ENCODE results near the gene ATP2C2. TPM values are rescaled to one million over a fixed set of nuclear protein-coding genes. Genes with fewer than 3 reads are reported as not detected.

ATP2C2 gene
- total RNA-seq, 1 experiment from 2014 or later: 4.0 TPM

DNA sequence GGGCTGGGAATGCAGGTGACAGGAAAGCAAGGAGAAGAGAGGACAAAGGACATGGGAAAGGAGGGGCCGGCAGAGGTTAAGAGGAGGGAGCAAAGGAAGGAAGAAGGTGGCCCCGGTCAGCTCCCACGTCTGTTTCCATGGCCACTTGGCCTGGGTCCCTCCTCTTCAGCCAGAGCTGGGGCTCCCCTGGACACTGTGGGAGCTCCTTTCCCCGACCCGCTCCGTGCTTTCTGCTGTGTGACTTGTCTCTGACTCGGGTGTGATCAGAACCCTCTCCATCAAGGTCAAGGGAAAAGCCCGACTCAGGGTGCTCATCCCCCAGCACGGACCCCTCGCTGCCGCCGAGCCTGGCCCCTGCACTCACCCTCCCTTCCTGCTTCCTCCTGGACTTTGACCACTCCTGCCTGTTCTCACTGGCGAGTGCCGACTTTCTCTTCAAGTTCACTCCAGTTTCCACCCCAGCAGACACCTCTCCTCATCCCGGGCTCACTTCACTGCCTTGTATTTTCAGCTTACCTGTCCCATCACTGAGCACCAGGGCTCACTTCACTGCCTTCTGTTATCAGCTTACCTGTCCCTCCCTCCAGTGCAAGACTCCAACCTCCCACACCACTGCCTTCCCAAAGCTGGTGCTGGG lies 74.9 kb downstream of the ATP2C2 start:
- Histone ChIP-seq H3K9me3 (ENCODE audit: control insufficient read depth, low read depth, low read length) (no peaks in the 10 kb centered on the region), H2AK5ac (ENCODE audit: insufficient read length, low read length) (no peak overlapping the region), H3K79me1 (ENCODE audit: insufficient read depth, low read depth, low read length, poor library complexity, severe bottlenecking) (no peaks in the 10 kb centered on the region), H3K4me2 (ENCODE audit: insufficient read depth, insufficient read length, low read length) (no peak overlapping the region), H2BK12ac (ENCODE audit: insufficient read length, low read depth, low read length) (no peak overlapping the region), H3K56ac (ENCODE audit: insufficient read length, low read depth, low read length) (no peak overlapping the region), H2AFZ (ENCODE audit: low read length) (no peak overlapping the region), H3K23ac (ENCODE audit: insufficient read length, low read depth, low read length) (no peak overlapping the region), H2BK120ac (ENCODE audit: low read depth, low read length, poor library complexity, severe bottlenecking) (no peak overlapping the region), H3K9ac (ENCODE audit: extremely low read depth, insufficient read length, low read length) (no peak overlapping the region), H3K4me1 (ENCODE audit: insufficient read depth, low read length) (no peaks in the 10 kb centered on the region), H3K4ac (ENCODE audit: low read depth, low read length) (no peak overlapping the region), H3T11ph (ENCODE audit: low read length) (no peak overlapping the region), H3K27ac (ENCODE audit: insufficient read length, low read depth, low read length) (no peak overlapping the region), H4K20me1 (ENCODE audit: control insufficient read depth, insufficient read depth, insufficient read length) (no peaks in the 10 kb centered on the region), H4K8ac (replicated peaks; ENCODE audit: insufficient read length, low read depth, low read length) (no peak overlapping the region), H4K91ac (ENCODE audit: insufficient read length, low read depth, low read length) (no peak overlapping the region), H2BK20ac (ENCODE audit: low read depth, low read length, poor library complexity, severe bottlenecking) (no peak overlapping the region), H3K79me2 (ENCODE audit: insufficient read depth, low read length) (no peaks in the 10 kb centered on the region), H3K14ac (ENCODE audit: insufficient read depth, low read length) (peak overlapping the region; percentile 78), H4K5ac (ENCODE audit: insufficient read length, low read depth, low read length) (no peak overlapping the region), H2BK15ac (ENCODE audit: low read depth, low read length) (no peak overlapping the region), H3K27me3 (ENCODE audit: insufficient read depth, low read length) (no peaks in the 10 kb centered on the region), H2BK5ac (ENCODE audit: insufficient read length, low read length) (no peak overlapping the region), H3K18ac (ENCODE audit: insufficient read length, low read depth, low read length) (peak overlapping the region; percentile 11), H3K23me2 (ENCODE audit: insufficient read length, low read depth, low read length, poor library complexity, severe bottlenecking) (no peaks in the 10 kb centered on the region)
- TF ChIP-seq, protein P1, sequence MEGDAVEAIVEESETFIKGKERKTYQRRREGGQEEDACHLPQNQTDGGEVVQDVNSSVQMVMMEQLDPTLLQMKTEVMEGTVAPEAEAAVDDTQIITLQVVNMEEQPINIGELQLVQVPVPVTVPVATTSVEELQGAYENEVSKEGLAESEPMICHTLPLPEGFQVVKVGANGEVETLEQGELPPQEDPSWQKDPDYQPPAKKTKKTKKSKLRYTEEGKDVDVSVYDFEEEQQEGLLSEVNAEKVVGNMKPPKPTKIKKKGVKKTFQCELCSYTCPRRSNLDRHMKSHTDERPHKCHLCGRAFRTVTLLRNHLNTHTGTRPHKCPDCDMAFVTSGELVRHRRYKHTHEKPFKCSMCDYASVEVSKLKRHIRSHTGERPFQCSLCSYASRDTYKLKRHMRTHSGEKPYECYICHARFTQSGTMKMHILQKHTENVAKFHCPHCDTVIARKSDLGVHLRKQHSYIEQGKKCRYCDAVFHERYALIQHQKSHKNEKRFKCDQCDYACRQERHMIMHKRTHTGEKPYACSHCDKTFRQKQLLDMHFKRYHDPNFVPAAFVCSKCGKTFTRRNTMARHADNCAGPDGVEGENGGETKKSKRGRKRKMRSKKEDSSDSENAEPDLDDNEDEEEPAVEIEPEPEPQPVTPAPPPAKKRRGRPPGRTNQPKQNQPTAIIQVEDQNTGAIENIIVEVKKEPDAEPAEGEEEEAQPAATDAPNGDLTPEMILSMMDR (conservative IDR thresholded peaks at IDR 0.05): no peak
- Mint-ChIP-seq H3K4me1 (peaks cover 0 to 10% of the 10 kb centered on the region in 2 experiments; a peak in 2 of 4 replicates), H3K9me3 (no peaks in the 10 kb centered on the region; a peak in 1 of 5 replicates), H3K4me3 (no peak overlapping the region), H3K27me3 (ENCODE audit: low read depth) (peaks cover 3% of the 10 kb centered on the region), H3K27ac (peak overlapping the region in 1 of 3 experiments; percentile 8; a peak in 2 of 7 replicates), H3K36me3 (ENCODE audit: insufficient read depth in 1 of 3, low read depth in 3 of 3) (no peaks in the 10 kb centered on the region)
- no CpG with 5 or more reads among the region's 15 CpGs for WGBS (ENCODE audit: extremely low coverage, insufficient read length, low lambda C conversion rate)
- no peak for DNase-seq

Measured in H9 (cell line).